HEK293 (cell line): ENCODE data around the gene GXYLT1.

ENCODE experiments used
- CTCF ChIA-PET: fragments of 350-600 bp; formaldehyde crosslinking; extraction: SDS; loops from one replicate; lab custom pipeline; 2021; ENCODE audit warnings: antibody characterized with exemption; lab: Yijun Ruan, JAX
- POLR2A ChIA-PET: fragments of 300-600 bp; formaldehyde crosslinking; extraction: SDS; loops from one replicate; lab custom pipeline; 2020; ENCODE audit warnings: antibody characterized with exemption, inconsistent platforms; lab: Yijun Ruan, JAX
- H3K27ac ChIP-seq: fragments of 200-500 bp; sonication (Bioruptor generic); 2 replicates; pipeline ENCODE4 v1.5.1; 2014; ENCODE audit warnings: low read depth, low read length, control low read depth, inconsistent platforms; ENCODE audit errors: extremely low read depth
- H3K36me3 ChIP-seq, 2 experiments: fragments of 200-500 bp in 1 of 2; sonication (Bioruptor generic) in 1 of 2; 1 replicate in 1 of 2; 2 replicates in 1 of 2; pipeline ENCODE4 v1.5.1; 2014 to 2017; ENCODE audit warnings: inconsistent platforms in 2 of 2, low read length in 2 of 2; ENCODE audit not compliant: control insufficient read depth in 2 of 2, insufficient read depth in 1 of 2
- H3K4me1 ChIP-seq: fragments of 200-500 bp; sonication (Bioruptor generic); 2 replicates; pipeline ENCODE4 v1.5.1; 2014; ENCODE audit warnings: mild to moderate bottlenecking, low read length, inconsistent platforms; ENCODE audit not compliant: control insufficient read depth, insufficient read depth
- H3K4me3 ChIP-seq: 2 replicates; pipeline ENCODE4 v1.5.1; 2011; ENCODE audit warnings: low read depth, mild to moderate bottlenecking, control low read depth, low read length, moderate library complexity
- H3K9me3 ChIP-seq: fragments of 200-500 bp; sonication (Bioruptor generic); 2 replicates; pipeline ENCODE4 v1.5.1; 2014; ENCODE audit warnings: low read depth, low read length, inconsistent platforms; ENCODE audit not compliant: control insufficient read depth, insufficient read depth
- EGR2 ChIP-seq: fragments of 450-650 bp; formaldehyde crosslinking; IDR thresholded peaks from 2 replicates; pipeline ENCODE4 v1.5.1; 2016; ENCODE audit warnings: low read depth, missing biosample characterization, missing genetic modification characterization
- OVOL3 ChIP-seq: fragments of 450-650 bp; formaldehyde crosslinking; IDR thresholded peaks from 2 replicates; pipeline ENCODE4 v1.5.1; 2016; ENCODE audit warnings: missing biosample characterization, missing genetic modification characterization
- RBAK ChIP-seq: fragments of 450-650 bp; formaldehyde crosslinking; IDR thresholded peaks from 2 replicates; pipeline ENCODE4 v1.5.1; 2016; ENCODE audit warnings: missing biosample characterization, missing genetic modification characterization
- SCRT2 ChIP-seq: fragments of 450-650 bp; formaldehyde crosslinking; IDR thresholded peaks from 2 replicates; pipeline ENCODE4 v1.5.1; 2016; ENCODE audit warnings: missing biosample characterization, missing genetic modification characterization
- ZBTB48 ChIP-seq: fragments of 450-650 bp; formaldehyde crosslinking; IDR thresholded peaks from 2 replicates; pipeline ENCODE4 v1.5.1; 2016; ENCODE audit warnings: missing biosample characterization, missing genetic modification characterization
- ZBTB7A ChIP-seq: fragments of 450-650 bp; formaldehyde crosslinking; IDR thresholded peaks from 2 replicates; pipeline ENCODE4 v1.5.1; 2016; ENCODE audit warnings: low read depth, missing biosample characterization, missing genetic modification characterization
- ZFP3 ChIP-seq: fragments of 450-650 bp; formaldehyde crosslinking; IDR thresholded peaks from 2 replicates; pipeline ENCODE4 v1.5.1; 2016; ENCODE audit warnings: low read depth, missing biosample characterization, missing genetic modification characterization
- ZNF146 ChIP-seq: fragments of 450-650 bp; formaldehyde crosslinking; IDR thresholded peaks from 2 replicates; pipeline ENCODE4 v1.5.1; 2016; ENCODE audit warnings: missing biosample characterization, missing genetic modification characterization
- ZNF19 ChIP-seq: fragments of 450-650 bp; formaldehyde crosslinking; IDR thresholded peaks from 2 replicates; pipeline ENCODE4; 2016; ENCODE audit warnings: missing biosample characterization, missing genetic modification characterization, low read depth
- ZNF266 ChIP-seq: fragments of 450-650 bp; formaldehyde crosslinking; IDR thresholded peaks from 2 replicates; pipeline ENCODE4 v1.5.1; 2016; ENCODE audit warnings: missing biosample characterization, missing genetic modification characterization, low read depth
- ZNF341 ChIP-seq: fragments of 450-650 bp; formaldehyde crosslinking; IDR thresholded peaks from 2 replicates; pipeline ENCODE4; 2016; ENCODE audit warnings: low read depth, missing biosample characterization, missing genetic modification characterization
- ZNF416 ChIP-seq: fragments of 450-650 bp; formaldehyde crosslinking; IDR thresholded peaks from 2 replicates; pipeline ENCODE4 v1.5.1; 2016; ENCODE audit warnings: missing biosample characterization, missing genetic modification characterization
- ZNF510 ChIP-seq: fragments of 450-650 bp; formaldehyde crosslinking; IDR thresholded peaks from 2 replicates; pipeline ENCODE4 v1.5.1; 2018; ENCODE audit warnings: mild to moderate bottlenecking, missing genetic modification characterization, missing biosample characterization; ENCODE audit not compliant: insufficient replicate concordance
- ZNF561 ChIP-seq: fragments of 450-650 bp; IDR thresholded peaks from 2 replicates; pipeline ENCODE4 v1.5.1; 2018; ENCODE audit warnings: missing biosample characterization, missing genetic modification characterization, borderline replicate concordance
- ZNF596 ChIP-seq: fragments of 450-650 bp; IDR thresholded peaks from 2 replicates; pipeline ENCODE4 v1.5.0; 2018; ENCODE audit warnings: missing biosample characterization, mild to moderate bottlenecking, missing genetic modification characterization, moderate library complexity
- ZNF623 ChIP-seq: fragments of 450-650 bp; formaldehyde crosslinking; IDR thresholded peaks from 2 replicates; pipeline ENCODE4 v1.5.1; 2016; ENCODE audit warnings: missing biosample characterization, missing genetic modification characterization
- ZNF707 ChIP-seq: fragments of 450-650 bp; formaldehyde crosslinking; IDR thresholded peaks from 2 replicates; pipeline ENCODE4 v1.5.1; 2016; ENCODE audit warnings: missing biosample characterization, missing genetic modification characterization
- ZSCAN16 ChIP-seq: fragments of 450-650 bp; formaldehyde crosslinking; IDR thresholded peaks from 2 replicates; pipeline ENCODE4 v1.5.1; 2016; ENCODE audit warnings: missing biosample characterization, missing genetic modification characterization
- TF ChIP-seq, protein P1 (sequence below): fragments of 450-650 bp; formaldehyde crosslinking; IDR thresholded peaks from 2 replicates; pipeline ENCODE4; 2016; ENCODE audit warnings: missing biosample characterization, missing genetic modification characterization

The GXYLT1 gene

DNA sequence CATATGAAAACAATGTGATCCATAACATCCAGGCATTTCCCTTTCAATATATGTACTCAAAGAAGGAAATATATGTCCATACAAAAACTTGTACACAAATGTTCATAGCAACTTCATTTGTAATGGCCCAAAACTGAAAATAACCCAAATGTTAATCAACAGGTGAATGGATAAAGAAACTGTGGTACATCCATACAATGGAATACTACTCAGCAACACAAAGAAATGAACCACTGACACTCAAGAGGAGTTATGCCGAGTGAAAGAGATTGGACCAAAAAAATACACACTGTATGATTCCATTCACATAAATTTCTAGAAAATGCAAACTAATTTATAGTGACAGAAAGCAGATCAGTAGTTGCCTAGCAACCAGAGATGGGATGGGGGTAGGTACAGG lies 30.3 kb upstream of the GXYLT1 start:
- POLR2A ChIA-PET, result no interaction called here
- TF ChIP-seq ZNF146 (tag by site-specific recombination) (peak; percentile 43; the same call in 1 of the 2 replicates), EGR2 (tag by site-specific recombination) (no peak), ZSCAN16 (no peak), SCRT2 (tag by site-specific recombination) (peak; percentile 78), ZNF266 (tag by site-specific recombination) (no peak)
- TF ChIP-seq, all 188 proteins: peak for 2
- Histone ChIP-seq H3K27ac (no peak overlapping the region), H3K9me3 (no peaks in the 10 kb centered on the region), H3K4me3 (no peak overlapping the region), H3K36me3 (peaks cover 2 to 9% of the 10 kb centered on the region in 2 experiments; a peak in 2 of 3 replicates), H3K4me1 (no peaks in the 10 kb centered on the region)
- CTCF ChIA-PET, result no interaction called here

DNA sequence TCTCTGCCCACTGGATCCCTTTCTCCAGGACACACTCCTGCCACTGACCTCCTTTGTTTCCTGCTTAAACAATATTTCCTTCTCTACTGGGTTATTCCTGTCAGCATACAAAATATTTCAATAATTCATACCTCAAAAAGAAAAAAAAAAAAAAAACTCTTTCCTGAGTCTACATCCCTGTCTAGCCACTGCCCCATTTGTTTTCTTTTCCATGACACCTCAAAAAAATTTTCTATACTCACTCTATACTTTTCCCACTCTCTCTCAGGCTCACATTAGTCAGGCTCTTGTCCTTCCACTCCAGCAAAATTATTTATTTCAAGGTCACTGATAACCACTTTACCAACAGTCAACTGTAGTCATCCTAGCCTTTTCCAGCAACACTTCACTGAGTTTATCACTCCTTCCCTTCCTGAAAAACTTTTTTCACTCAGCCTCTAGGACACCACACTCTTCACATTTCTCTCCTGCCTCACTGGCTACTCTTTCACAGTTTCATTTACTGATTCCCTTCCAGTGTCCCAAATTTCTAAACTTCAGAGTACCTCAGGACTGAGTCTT lies 29.4 kb upstream of the GXYLT1 start:
- ChIA-PET POLR2A (interaction anchor here (0.7 kb wide), 1 partner anchor 183 kb away, joined by 3 read pairs; no protein-coding TSS in a partner anchor), CTCF (interaction anchor here (0.7 kb wide), 1 partner anchor 233 kb away, joined by 3 read pairs; no protein-coding TSS in a partner anchor)
- TF ChIP-seq ZNF510 (tag by site-specific recombination) (no peak), ZNF416 (tag by site-specific recombination) (no peak), ZNF623 (tag by site-specific recombination) (no peak), ZBTB7A (tag by site-specific recombination) (no peak), EGR2 (tag by site-specific recombination) (no peak), ZNF561 (tag by site-specific recombination) (no peak), ZNF707 (tag by site-specific recombination) (no peak), ZNF341 (tag by site-specific recombination) (no peak), OVOL3 (tag by site-specific recombination) (no peak), ZBTB48 (no peak), RBAK (tag by site-specific recombination) (no peak)
- TF ChIP-seq, protein P1, sequence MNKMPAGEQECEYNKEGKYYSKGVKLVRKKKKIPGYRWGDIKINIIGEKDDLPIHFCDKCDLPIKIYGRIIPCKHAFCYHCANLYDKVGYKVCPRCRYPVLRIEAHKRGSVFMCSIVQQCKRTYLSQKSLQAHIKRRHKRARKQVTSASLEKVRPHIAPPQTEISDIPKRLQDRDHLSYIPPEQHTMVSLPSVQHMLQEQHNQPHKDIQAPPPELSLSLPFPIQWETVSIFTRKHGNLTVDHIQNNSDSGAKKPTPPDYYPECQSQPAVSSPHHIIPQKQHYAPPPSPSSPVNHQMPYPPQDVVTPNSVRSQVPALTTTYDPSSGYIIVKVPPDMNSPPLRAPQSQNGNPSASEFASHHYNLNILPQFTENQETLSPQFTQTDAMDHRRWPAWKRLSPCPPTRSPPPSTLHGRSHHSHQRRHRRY (tag by site-specific recombination), result no peak
- no peaks in the 10 kb centered on the region for H3K9me3 ChIP-seq
- peaks cover 2 to 9% of the 10 kb centered on the region in 2 experiments; a peak in 2 of 3 replicates for H3K36me3 ChIP-seq
- H3K4me3 ChIP-seq, result no peak overlapping the region
- H3K27ac ChIP-seq, result no peak overlapping the region
- no peaks in the 10 kb centered on the region for H3K4me1 ChIP-seq

DNA sequence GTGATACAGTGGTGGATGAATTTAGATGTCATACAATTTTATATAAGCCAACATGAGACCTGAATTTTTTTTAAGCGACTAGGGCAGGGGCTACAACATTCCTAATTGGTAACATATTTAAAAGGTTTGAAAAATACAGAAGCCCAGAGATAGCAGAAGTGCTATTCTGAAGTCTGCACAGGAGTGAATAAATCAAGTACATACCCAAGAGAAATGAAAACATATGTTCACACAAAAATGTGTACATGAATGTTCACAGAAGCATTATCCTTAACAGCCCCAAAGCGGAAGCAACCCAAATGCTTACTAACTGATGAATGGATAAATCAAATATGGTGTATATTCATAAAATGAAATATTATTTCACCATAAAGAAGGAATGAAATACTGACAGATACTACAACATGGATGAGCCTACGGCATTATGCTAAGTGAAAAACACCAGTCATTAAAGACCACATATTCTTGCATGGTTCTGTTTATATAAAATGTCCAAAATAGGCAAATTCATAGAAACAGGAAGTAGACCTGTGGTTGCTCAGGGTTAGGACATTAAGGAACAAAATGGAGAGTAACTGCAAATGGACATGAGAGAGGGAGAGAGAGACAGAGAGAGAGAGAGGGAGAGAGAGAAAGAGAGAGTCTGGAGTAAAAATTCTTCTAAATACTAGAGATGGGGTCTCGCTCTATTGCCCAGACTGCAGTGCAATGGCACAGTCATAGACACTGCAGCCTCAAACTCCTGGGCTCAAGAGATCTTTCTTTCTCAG lies 28.0 kb upstream of the GXYLT1 start:
- CTCF ChIA-PET, result no interaction called here
- POLR2A ChIA-PET, result no interaction called here
- H3K4me3 ChIP-seq, result no peak overlapping the region
- H3K4me1 ChIP-seq, result no peaks in the 10 kb centered on the region
- no peaks in the 10 kb centered on the region for H3K9me3 ChIP-seq
- H3K27ac ChIP-seq, result no peak overlapping the region
- TF ChIP-seq ZFP3 (tag by site-specific recombination) (no peak), ZNF596 (peak; percentile 90), ZNF19 (tag by site-specific recombination) (no peak)
- TF ChIP-seq, all 188 proteins: peak for 1
- H3K36me3 ChIP-seq, result peaks cover 2 to 9% of the 10 kb centered on the region in 2 experiments; a peak in 2 of 3 replicates
